ENCODE data around the gene PRPF6. TPM values are rescaled to one million over a fixed set of nuclear protein-coding genes. Genes with fewer than 3 reads are reported as not detected.
A peak's percentile ranks its signal among the peaks of the same experiment; 100 is the strongest.

The PRPF6 gene
- total RNA-seq, 1 donor from 2014 or later: 71.9 TPM

DNA sequence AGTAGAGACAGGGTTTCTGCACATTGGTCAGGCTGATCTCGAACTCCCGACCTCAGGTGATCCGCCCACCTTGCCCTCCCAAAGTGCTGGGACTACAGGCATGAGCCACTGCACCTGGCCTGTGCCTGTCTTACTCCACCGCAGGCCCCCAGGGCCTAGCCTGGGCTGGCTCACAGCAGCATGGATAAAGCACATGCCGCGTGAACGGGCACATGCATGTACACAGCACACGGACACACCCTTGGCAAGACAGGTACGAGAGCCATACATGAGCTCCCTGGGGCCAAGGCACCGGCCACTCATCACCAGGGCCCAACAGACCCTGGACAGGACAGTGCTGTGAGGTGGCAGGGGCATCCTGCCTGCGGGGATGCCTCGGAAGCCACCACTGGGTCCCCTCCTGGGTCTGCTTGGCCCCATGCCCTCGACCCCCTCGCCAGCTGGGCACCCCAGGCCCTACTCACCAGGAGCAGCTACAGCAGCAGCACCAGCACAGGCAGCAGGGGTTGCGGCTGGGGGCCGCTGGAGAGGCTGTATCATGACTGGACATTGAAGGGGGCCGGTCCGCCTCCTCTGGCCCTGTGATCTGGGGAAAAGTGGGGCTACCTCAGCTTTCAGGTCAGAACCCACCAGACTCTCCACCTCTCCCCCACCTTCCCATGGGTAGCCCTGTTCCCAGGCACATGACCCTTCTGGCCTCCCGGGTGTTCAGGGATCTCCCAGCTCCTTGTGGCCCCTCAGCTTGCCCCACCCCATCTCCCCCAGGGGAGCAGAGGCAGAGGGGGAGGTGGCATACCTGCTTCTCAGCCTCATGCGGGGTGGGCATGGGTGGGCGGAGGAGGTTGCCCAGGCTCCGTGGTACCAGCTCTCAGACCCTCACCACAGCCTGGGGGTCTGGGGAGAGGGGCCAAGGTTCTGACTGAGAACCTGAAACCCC lies 95.4 kb downstream of the PRPF6 start:
- no peak for TF ChIP-seq CTCF (IDR thresholded peaks at IDR 0.05)
- no peak overlapping the region for H3K27ac Mint-ChIP-seq (ENCODE audit: unreplicated experiment)
- peaks cover 17% of the 10 kb centered on the region for H3K4me1 Mint-ChIP-seq (ENCODE audit: unreplicated experiment)
- no peak overlapping the region for H3K4me3 Mint-ChIP-seq (ENCODE audit: unreplicated experiment)
- no peak for DNase-seq (ENCODE audit: extremely low spot score, unreplicated experiment)
- H3K9me3 Mint-ChIP-seq (ENCODE audit: unreplicated experiment): no peaks in the 10 kb centered on the region
- H3K27me3 Mint-ChIP-seq (ENCODE audit: unreplicated experiment): no peaks in the 10 kb centered on the region
- H3K36me3 Mint-ChIP-seq (ENCODE audit: unreplicated experiment): peaks cover 5% of the 10 kb centered on the region

GRCh38 chr20:64077094-64077493 lies 96.2 kb downstream of the PRPF6 start:
- H3K36me3 Mint-ChIP-seq (ENCODE audit: unreplicated experiment): peaks cover 5% of the 10 kb centered on the region
- H3K4me1 Mint-ChIP-seq (ENCODE audit: unreplicated experiment): peaks cover 23% of the 10 kb centered on the region
- H3K27me3 Mint-ChIP-seq (ENCODE audit: unreplicated experiment): no peaks in the 10 kb centered on the region
- DNase-seq (ENCODE audit: extremely low spot score, unreplicated experiment): no peak
- no peak for TF ChIP-seq CTCF (IDR thresholded peaks at IDR 0.05)
- H3K4me3 Mint-ChIP-seq (ENCODE audit: unreplicated experiment): no peak overlapping the region
- H3K9me3 Mint-ChIP-seq (ENCODE audit: unreplicated experiment): no peaks in the 10 kb centered on the region
- H3K27ac Mint-ChIP-seq (ENCODE audit: unreplicated experiment): no peak overlapping the region

GRCh38 chr20:64077541-64077875 lies 96.6 kb downstream of the PRPF6 start:
- no peak for TF ChIP-seq CTCF (IDR thresholded peaks at IDR 0.05)
- no peak overlapping the region for H3K4me3 Mint-ChIP-seq (ENCODE audit: unreplicated experiment)

GRCh38 chr20:64077876-64078551 lies 97.1 kb downstream of the PRPF6 start:
- H3K4me1 Mint-ChIP-seq (ENCODE audit: unreplicated experiment): peaks cover 31% of the 10 kb centered on the region
- H3K27me3 Mint-ChIP-seq (ENCODE audit: unreplicated experiment): no peaks in the 10 kb centered on the region
- peak overlapping the region; percentile 10 for H3K4me3 Mint-ChIP-seq (ENCODE audit: unreplicated experiment)
- no peaks in the 10 kb centered on the region for H3K36me3 Mint-ChIP-seq (ENCODE audit: unreplicated experiment)
- H3K27ac Mint-ChIP-seq (ENCODE audit: unreplicated experiment): no peak overlapping the region
- no peak for TF ChIP-seq CTCF (IDR thresholded peaks at IDR 0.05)
- H3K9me3 Mint-ChIP-seq (ENCODE audit: unreplicated experiment): no peaks in the 10 kb centered on the region
- DNase-seq (ENCODE audit: extremely low spot score, unreplicated experiment): no peak

More at GRCh38 chr20:64077541-64077875, 96.6 kb downstream of the PRPF6 start:
- Mint-ChIP-seq H3K27me3 (ENCODE audit: unreplicated experiment) (no peaks in the 10 kb centered on the region), H3K36me3 (ENCODE audit: unreplicated experiment) (peaks cover under 1% of the 10 kb centered on the region), H3K9me3 (ENCODE audit: unreplicated experiment) (no peaks in the 10 kb centered on the region), H3K27ac (ENCODE audit: unreplicated experiment) (no peak overlapping the region), H3K4me1 (ENCODE audit: unreplicated experiment) (peaks cover 27% of the 10 kb centered on the region)
- no peak for DNase-seq (ENCODE audit: extremely low spot score, unreplicated experiment)

GRCh38 chr20:64078934-64079272 lies 98.0 kb downstream of the PRPF6 start:
- no peaks in the 10 kb centered on the region for H3K27me3 Mint-ChIP-seq (ENCODE audit: unreplicated experiment)
- H3K4me3 Mint-ChIP-seq (ENCODE audit: unreplicated experiment): peak overlapping the region; percentile 73
- no peaks in the 10 kb centered on the region for H3K36me3 Mint-ChIP-seq (ENCODE audit: unreplicated experiment)
- peaks cover 33% of the 10 kb centered on the region for H3K4me1 Mint-ChIP-seq (ENCODE audit: unreplicated experiment)
- H3K9me3 Mint-ChIP-seq (ENCODE audit: unreplicated experiment): no peaks in the 10 kb centered on the region
- H3K27ac Mint-ChIP-seq (ENCODE audit: unreplicated experiment): no peak overlapping the region
- DNase-seq (ENCODE audit: extremely low spot score, unreplicated experiment): no peak
- no peak for TF ChIP-seq CTCF (IDR thresholded peaks at IDR 0.05)
